ENCODE results near the gene BTK. TPM values are rescaled to one million over a fixed set of nuclear protein-coding genes. Genes with fewer than 3 reads are reported as not detected.
A peak's percentile ranks its signal among the peaks of the same experiment; 100 is the strongest.

The BTK gene
- 1.3 and 2.9 TPM in 2 replicates for total RNA-seq (2014; rRNA removed; shearing (Covaris generic))
- polyA plus RNA-seq (2015; cell fraction: cytosol; rRNA removed) = 1.4 and 4.7 TPM in 2 replicates
- 7.7 and 18.4 TPM in 2 replicates for polyA plus RNA-seq (2015; cell fraction: nucleus; rRNA removed)

DNA sequence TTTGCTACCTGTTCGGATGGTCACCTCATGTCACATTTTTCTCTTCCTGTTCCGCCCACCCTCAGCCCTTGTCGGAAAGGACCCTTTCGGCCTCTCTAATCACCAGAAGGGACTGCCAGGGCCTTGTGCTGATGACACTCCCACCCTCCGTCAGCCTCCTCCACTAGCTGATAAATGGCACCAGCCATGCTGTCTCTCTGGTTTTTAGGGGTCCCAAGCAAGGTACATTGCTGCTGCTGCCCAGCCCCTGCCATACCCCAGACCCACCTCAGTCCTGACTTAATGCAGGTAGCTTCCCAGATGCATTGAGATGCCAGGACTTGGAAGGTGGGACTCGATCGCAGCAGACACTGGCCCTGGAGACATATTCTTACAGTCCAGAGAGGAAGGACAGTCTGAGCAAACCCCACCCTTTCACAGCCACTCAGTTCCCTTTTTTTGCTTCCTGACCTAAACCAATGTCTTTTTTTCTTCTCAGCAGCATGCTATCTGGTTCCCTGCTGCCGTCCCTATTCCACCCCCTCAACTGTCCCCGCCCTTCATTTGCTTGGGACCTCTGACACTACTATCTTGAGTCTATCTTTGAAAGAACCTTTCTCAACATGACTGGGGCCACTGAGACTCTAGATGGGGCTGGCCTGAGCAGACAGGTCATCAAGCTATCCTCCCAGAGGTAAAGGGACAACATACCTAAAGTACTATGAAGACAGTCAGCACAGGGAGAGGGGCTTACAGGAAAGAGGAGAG lies at the start of gene BTK:
TSS of gene BTK (minus strand) at position 397 of the 747 bp plus-strand sequence. CDS start 10,907 bp downstream, outside the sequence.
- no peak for DNase-seq (ENCODE audit: low read depth, low spot score)
- in situ Hi-C loops (cut with HindIII; ENCODE audit: low pct_unique_long_range_greater_than_20kb, low sequenced_read_pairs) = no loop called here

DNA sequence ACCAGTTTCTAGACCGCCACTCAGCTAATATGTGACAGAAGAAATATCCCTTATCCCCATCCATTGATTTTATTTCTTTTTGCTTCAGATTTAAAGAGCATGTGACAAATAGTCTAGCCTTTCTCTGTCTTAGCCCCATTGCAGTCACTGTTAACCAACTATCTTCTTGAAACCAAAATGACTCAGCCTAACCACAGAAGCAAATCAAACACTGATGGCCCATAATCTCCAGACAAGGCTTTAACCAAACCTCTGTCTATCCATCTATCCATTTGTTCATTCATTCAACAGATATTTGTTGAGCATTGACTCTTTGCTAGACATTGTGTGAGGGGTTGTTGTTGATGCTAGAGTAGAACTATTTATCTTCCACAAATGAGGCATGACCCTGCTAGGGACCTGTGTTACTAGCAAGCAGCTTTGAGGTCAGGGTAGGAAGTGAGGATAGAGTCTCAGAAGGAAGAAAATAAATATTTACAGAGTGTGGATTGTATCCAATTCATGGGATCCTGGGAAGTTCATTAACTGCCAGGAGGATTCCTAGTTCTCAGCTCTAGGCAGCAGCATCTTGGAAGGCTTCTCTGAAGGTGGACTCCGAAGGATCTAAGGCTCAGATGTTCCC lies 44.6 kb upstream of the BTK start:
- DNase-seq (ENCODE audit: low read depth, low spot score) = peak; percentile 47
- in situ Hi-C loops (cut with HindIII; ENCODE audit: low pct_unique_long_range_greater_than_20kb, low sequenced_read_pairs) = no loop called here

DNA sequence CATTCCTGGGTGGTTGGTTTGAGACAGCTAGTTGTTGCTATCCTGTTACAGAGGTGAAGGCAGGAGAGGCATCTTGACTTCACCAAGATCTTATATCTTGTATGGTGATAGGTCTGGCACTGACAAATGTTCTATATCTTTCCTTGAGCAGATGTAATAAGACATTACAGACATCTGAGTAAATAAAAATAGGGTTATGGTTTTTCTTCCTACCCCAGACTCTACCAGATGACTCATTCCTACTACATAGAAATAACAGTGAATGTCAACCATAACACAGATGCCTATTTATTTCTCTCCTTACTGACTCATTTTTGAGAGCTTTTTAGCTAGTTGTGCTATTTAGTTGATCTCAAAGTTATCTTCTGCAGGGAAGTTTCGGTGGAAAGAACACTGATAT lies 43.9 kb upstream of the BTK start:
- in situ Hi-C loops (cut with HindIII; ENCODE audit: low pct_unique_long_range_greater_than_20kb, low sequenced_read_pairs) = no loop called here
- DNase-seq (ENCODE audit: low read depth, low spot score) = peak; percentile 36

- in situ Hi-C loops (cut with HindIII; ENCODE audit: low pct_unique_long_range_greater_than_20kb, low sequenced_read_pairs) = no loop called here
- DNase-seq (ENCODE audit: low read depth, low spot score) = no peak
Measured at GRCh38 chrX:101427954-101428353, 42.0 kb upstream of the BTK start.

DNA sequence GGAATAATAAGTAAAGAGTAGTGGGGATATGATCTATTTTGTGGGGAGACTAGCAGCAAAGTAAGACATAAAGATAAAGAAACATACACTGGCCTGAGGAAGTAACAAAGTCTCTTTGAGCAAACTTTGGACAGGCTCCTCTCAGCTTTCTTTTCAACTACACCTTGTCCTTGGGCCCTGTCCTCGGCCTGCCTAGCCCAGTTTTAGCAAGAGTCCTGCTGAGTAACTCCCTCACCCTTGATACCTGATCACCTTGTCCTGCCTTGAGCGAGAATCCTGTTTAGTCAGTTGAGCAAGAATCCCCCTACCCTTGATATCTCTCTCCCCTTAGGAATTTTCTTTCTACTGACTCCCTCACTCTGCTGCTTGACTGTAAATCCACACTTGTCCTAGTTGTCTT lies 33.5 kb upstream of the BTK start:
- in situ Hi-C loops (cut with HindIII; ENCODE audit: low pct_unique_long_range_greater_than_20kb, low sequenced_read_pairs) = no loop called here
- DNase-seq (ENCODE audit: low read depth, low spot score) = no peak

GRCh38 chrX:101417981-101418841 lies 32.2 kb upstream of the BTK start:
- in situ Hi-C loops (cut with HindIII; ENCODE audit: low pct_unique_long_range_greater_than_20kb, low sequenced_read_pairs) = no loop called here

GRCh38 chrX:101417190-101417589 lies 31.2 kb upstream of the BTK start:
- DNase-seq (ENCODE audit: low read depth, low spot score) = no peak
- in situ Hi-C loops (cut with HindIII; ENCODE audit: low pct_unique_long_range_greater_than_20kb, low sequenced_read_pairs) = no loop called here

More at GRCh38 chrX:101417981-101418841, 32.2 kb upstream of the BTK start:
- no peak for DNase-seq (ENCODE audit: low read depth, low spot score)

DNA sequence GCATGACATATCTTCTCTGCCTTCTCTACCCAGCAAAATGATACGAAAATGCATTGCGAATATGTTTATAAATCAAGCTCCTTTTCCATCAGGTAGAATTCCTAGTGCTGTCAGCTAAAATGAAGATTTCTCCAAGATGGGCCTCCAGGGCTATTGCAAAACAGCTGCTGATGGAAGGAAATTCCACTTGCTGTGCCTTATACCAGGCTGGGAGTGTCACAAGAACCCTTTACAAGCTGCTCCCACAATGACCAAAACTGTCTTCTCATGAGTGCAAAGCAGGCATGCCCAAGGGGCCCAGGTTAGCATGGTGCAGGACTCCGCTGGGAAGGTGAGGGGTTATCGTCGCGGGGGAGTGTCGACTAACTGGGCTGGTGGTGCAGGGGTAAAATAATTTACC lies 30.7 kb upstream of the BTK start:
- no peak for DNase-seq (ENCODE audit: low read depth, low spot score)
- in situ Hi-C loops (cut with HindIII; ENCODE audit: low pct_unique_long_range_greater_than_20kb, low sequenced_read_pairs) = no loop called here

GRCh38 chrX:101415180-101416145 lies 29.5 kb upstream of the BTK start:
- in situ Hi-C loops (cut with HindIII; ENCODE audit: low pct_unique_long_range_greater_than_20kb, low sequenced_read_pairs) = no loop called here
- peak; percentile 75 for DNase-seq (ENCODE audit: low read depth, low spot score)

DNA sequence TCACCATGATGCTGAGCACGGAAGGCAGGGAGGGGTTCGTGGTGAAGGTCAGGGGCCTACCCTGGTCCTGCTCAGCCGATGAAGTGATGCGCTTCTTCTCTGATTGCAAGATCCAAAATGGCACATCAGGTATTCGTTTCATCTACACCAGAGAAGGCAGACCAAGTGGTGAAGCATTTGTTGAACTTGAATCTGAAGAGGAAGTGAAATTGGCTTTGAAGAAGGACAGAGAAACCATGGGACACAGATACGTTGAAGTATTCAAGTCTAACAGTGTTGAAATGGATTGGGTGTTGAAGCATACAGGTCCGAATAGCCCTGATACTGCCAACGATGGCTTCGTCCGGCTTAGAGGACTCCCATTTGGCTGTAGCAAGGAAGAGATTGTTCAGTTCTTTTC lies 26.0 kb upstream of the BTK start:
- no peak for DNase-seq (ENCODE audit: low read depth, low spot score)
- in situ Hi-C loops (cut with HindIII; ENCODE audit: low pct_unique_long_range_greater_than_20kb, low sequenced_read_pairs) = no loop called here

DNA sequence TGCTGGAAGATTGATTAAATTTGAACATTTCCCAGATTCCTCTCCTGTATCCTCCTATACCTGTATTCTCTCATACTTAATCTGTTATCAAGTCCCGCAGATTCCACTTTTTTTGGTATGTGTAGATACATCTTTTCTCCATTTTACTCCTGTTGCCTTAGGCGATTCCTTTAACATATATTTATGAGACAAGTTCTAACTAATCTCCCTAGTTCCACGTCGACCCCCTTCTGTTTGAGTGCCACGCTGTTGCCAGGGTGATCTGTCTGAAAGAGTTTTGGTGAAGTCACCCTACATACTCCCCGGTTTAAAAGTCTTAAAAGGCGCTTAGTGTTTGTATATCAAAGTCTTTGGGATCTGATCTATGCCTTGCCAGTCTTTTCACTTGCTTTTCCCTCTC lies 24.5 kb upstream of the BTK start:
- in situ Hi-C loops (cut with HindIII; ENCODE audit: low pct_unique_long_range_greater_than_20kb, low sequenced_read_pairs) = no loop called here
- DNase-seq (ENCODE audit: low read depth, low spot score) = no peak

GRCh38 chrX:101409043-101409442 lies 23.1 kb upstream of the BTK start:
- DNase-seq (ENCODE audit: low read depth, low spot score) = peak; percentile 42
- in situ Hi-C loops (cut with HindIII; ENCODE audit: low pct_unique_long_range_greater_than_20kb, low sequenced_read_pairs) = no loop called here

- DNase-seq (ENCODE audit: low read depth, low spot score) = no peak
- in situ Hi-C loops (cut with HindIII; ENCODE audit: low pct_unique_long_range_greater_than_20kb, low sequenced_read_pairs) = no loop called here
Measured at GRCh38 chrX:101408532-101408841, 22.5 kb upstream of the BTK start.

- in situ Hi-C loops (cut with HindIII; ENCODE audit: low pct_unique_long_range_greater_than_20kb, low sequenced_read_pairs) = no loop called here
- peak; percentile 98 for DNase-seq (ENCODE audit: low read depth, low spot score)
Measured at GRCh38 chrX:101407748-101408531, 21.9 kb upstream of the BTK start, which contains the start of the genes GLA and HNRNPH2. TSS of gene GLA (minus strand) at chrX:101407925. CDS start at chrX:101407903, 22 bp downstream. TSS of gene HNRNPH2 (plus strand) at chrX:101408222. CDS start at chrX:101411989, 3,767 bp downstream.

DNA sequence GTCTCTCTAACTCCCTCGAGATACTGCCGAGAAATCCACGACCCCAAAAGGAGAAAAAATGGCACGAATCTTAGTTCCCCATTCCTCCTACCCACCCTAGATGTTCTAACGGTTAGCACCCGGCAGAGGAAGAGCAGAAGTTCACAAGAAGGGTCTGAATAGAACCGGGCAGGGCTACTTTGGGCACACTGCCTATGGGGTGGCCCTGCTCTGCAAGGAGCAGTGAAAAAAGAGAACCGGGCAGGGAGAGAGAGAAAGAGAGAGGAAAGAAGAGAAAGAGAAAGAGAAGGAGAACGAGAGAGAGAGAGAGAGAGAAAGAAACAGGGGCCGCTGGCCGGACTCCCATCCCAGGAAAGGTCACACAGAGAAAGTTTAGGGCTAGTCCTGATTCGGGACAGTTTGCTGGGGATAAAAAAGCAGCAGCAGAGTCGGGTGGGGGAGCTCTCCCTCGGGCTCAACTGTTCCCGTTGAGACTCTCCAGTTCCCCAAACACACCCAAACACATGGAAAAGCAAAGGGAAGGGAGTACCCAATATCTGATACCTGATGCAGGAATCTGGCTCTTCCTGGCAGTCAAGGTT lies 21.3 kb upstream of the BTK start:
- no peak for DNase-seq (ENCODE audit: low read depth, low spot score)
- in situ Hi-C loops (cut with HindIII; ENCODE audit: low pct_unique_long_range_greater_than_20kb, low sequenced_read_pairs) = no loop called here

DNA sequence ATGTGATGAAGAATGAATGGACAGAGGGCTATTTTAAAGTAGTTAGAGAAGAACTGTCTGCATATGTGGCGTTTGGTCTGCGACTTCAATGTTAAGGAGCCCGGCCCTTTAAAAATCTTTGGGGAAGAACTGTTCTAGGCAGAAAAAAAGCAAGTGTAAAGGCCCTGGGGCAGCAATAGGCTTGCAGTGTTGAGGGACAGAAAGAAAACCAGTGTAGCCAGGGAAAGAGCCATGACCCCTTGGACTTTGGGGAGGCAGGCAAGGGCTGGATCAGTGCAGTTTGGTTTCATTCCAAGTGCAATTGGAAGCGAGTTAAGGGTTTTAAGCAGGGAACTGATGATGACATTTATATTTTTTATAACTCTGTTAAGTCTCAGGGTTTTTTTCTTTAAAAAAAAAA lies 13.8 kb upstream of the BTK start:
- in situ Hi-C loops (cut with HindIII; ENCODE audit: low pct_unique_long_range_greater_than_20kb, low sequenced_read_pairs) = no loop called here
- DNase-seq (ENCODE audit: low read depth, low spot score) = no peak

Data from SK-MEL-5 (cell line).